ENCODE results near the gene MSI2.

- TF ChIP-seq CTCF (IDR thresholded peaks at IDR 0.05) (no peak), POLR2A (IDR thresholded peaks at IDR 0.05) (no peak)
These were observed 98.3 kb downstream of the MSI2 start for GRCh38 chr17:57354673-57355072.

All from right lobe of liver (tissue), 4 donors.